Measurements from ENCODE around the gene SPTB. TPM values are rescaled to one million over a fixed set of nuclear protein-coding genes. Genes with fewer than 3 reads are reported as not detected.
A peak's percentile ranks its signal among the peaks of the same experiment; 100 is the strongest.

Gene SPTB
- total RNA-seq, 2 experiments from 2014 or later, result not detected

- peaks cover 16% of the 10 kb centered on the region for H3K27me3 Mint-ChIP-seq
- peaks cover 32% of the 10 kb centered on the region for H3K36me3 Mint-ChIP-seq
- peaks cover 15% of the 10 kb centered on the region for H3K9me3 Mint-ChIP-seq (ENCODE audit: low read depth)
- CTCF ChIA-PET, result no interaction called here
- peaks cover 31% of the 10 kb centered on the region for H3K4me1 Mint-ChIP-seq
- no peak overlapping the region for H3K4me3 Mint-ChIP-seq
- ATAC-seq, result no peak
- no peak overlapping the region for H3K27ac Mint-ChIP-seq
- no peak for DNase-seq
These were observed 164.5 kb downstream of the SPTB start for GRCh38 chr14:64715146-64715627.

- peaks cover 33% of the 10 kb centered on the region for H3K4me1 Mint-ChIP-seq
- CTCF ChIA-PET, result no interaction called here
- ATAC-seq, result no peak
These were observed 165.2 kb downstream of the SPTB start for GRCh38 chr14:64714432-64715025.

GRCh38 chr14:64713677-64714076, 166.0 kb downstream of the SPTB start:
- H3K4me1 Mint-ChIP-seq, result peaks cover 41% of the 10 kb centered on the region
- CTCF ChIA-PET, result no interaction called here
- peaks cover 16% of the 10 kb centered on the region for H3K27me3 Mint-ChIP-seq
- H3K4me3 Mint-ChIP-seq, result no peak overlapping the region
- peaks cover 35% of the 10 kb centered on the region for H3K36me3 Mint-ChIP-seq
- no peak overlapping the region for H3K27ac Mint-ChIP-seq
- ATAC-seq (no peak), DNase-seq (no peak)
- H3K9me3 Mint-ChIP-seq (ENCODE audit: low read depth), result peaks cover 15% of the 10 kb centered on the region

More at GRCh38 chr14:64714432-64715025, 165.2 kb downstream of the SPTB start:
- DNase-seq, result no peak
- Mint-ChIP-seq H3K9me3 (ENCODE audit: low read depth) (peaks cover 15% of the 10 kb centered on the region), H3K4me3 (no peak overlapping the region), H3K27ac (peak overlapping the region; percentile 35), H3K27me3 (peaks cover 16% of the 10 kb centered on the region), H3K36me3 (peaks cover 35% of the 10 kb centered on the region)

- Mint-ChIP-seq H3K9me3 (ENCODE audit: low read depth) (peaks cover 15% of the 10 kb centered on the region), H3K36me3 (peaks cover 35% of the 10 kb centered on the region), H3K4me3 (no peak overlapping the region), H3K27me3 (peaks cover 28% of the 10 kb centered on the region), H3K4me1 (peaks cover 46% of the 10 kb centered on the region), H3K27ac (no peak overlapping the region)
- no peak for DNase-seq
- CTCF ChIA-PET, result interaction anchor here (1.7 kb wide), 1 partner anchor 11 kb away, joined by 3 read pairs; no protein-coding TSS in a partner anchor
- no peak for ATAC-seq
These were observed 168.7 kb downstream of the SPTB start for GRCh38 chr14:64711039-64711438.

GRCh38 chr14:64709126-64709525, 170.6 kb downstream of the SPTB start:
- no peak for ATAC-seq
- H3K27ac Mint-ChIP-seq, result peak overlapping the region; percentile 86
- CTCF ChIA-PET, result interaction anchor here (1.1 to 6.8 kb wide), 6 partner anchors 12 to 53 kb away, joined by 3 to 45 read pairs (median 6); no protein-coding TSS in a partner anchor
- peak overlapping the region; percentile 58 for H3K4me3 Mint-ChIP-seq
- H3K4me1 Mint-ChIP-seq, result peaks cover 50% of the 10 kb centered on the region
- peaks cover 40% of the 10 kb centered on the region for H3K27me3 Mint-ChIP-seq
- H3K36me3 Mint-ChIP-seq, result peaks cover 29% of the 10 kb centered on the region
- DNase-seq, result no peak
- H3K9me3 Mint-ChIP-seq (ENCODE audit: low read depth), result peaks cover 12% of the 10 kb centered on the region

GRCh38 chr14:64708148-64709004, 171.3 kb downstream of the SPTB start:
- Mint-ChIP-seq H3K36me3 (peaks cover 23% of the 10 kb centered on the region), H3K4me1 (peaks cover 56% of the 10 kb centered on the region), H3K9me3 (ENCODE audit: low read depth) (peaks cover 9% of the 10 kb centered on the region), H3K4me3 (peak overlapping the region; percentile 58), H3K27me3 (peaks cover 43% of the 10 kb centered on the region), H3K27ac (peak overlapping the region; percentile 86)
- ATAC-seq (peak; percentile 59), DNase-seq (peak; percentile 76)
- CTCF ChIA-PET, result interaction anchor here (0.8 to 6.8 kb wide), 6 partner anchors 11 to 53 kb away, joined by 3 to 45 read pairs (median 6); no protein-coding TSS in a partner anchor

GRCh38 chr14:64707661-64708060, 172.0 kb downstream of the SPTB start:
- Mint-ChIP-seq H3K4me1 (peaks cover 62% of the 10 kb centered on the region), H3K27ac (peak overlapping the region; percentile 46), H3K9me3 (ENCODE audit: low read depth) (peaks cover 2% of the 10 kb centered on the region), H3K27me3 (peaks cover 44% of the 10 kb centered on the region), H3K4me3 (peak overlapping the region; percentile 10), H3K36me3 (peaks cover 17% of the 10 kb centered on the region)
- ATAC-seq (no peak), DNase-seq (no peak)
- CTCF ChIA-PET, result interaction anchor here (0.8 to 6.8 kb wide), 3 partner anchors 14 to 54 kb away, joined by 4 to 45 read pairs (median 12); no protein-coding TSS in a partner anchor

- H3K4me3 Mint-ChIP-seq, result no peak overlapping the region
- H3K27ac Mint-ChIP-seq, result no peak overlapping the region
- DNase-seq, result no peak
- no peaks in the 10 kb centered on the region for H3K9me3 Mint-ChIP-seq (ENCODE audit: low read depth)
- H3K27me3 Mint-ChIP-seq, result peaks cover 45% of the 10 kb centered on the region
- ATAC-seq, result no peak
- H3K4me1 Mint-ChIP-seq, result peaks cover 64% of the 10 kb centered on the region
- CTCF ChIA-PET, result interaction anchor here (2.2 to 6.8 kb wide), 3 partner anchors 15 to 55 kb away, joined by 8 to 45 read pairs (median 12); no protein-coding TSS in a partner anchor
- H3K36me3 Mint-ChIP-seq, result peaks cover 10% of the 10 kb centered on the region
These were observed 173.0 kb downstream of the SPTB start for GRCh38 chr14:64706593-64707193.

- peaks cover 49% of the 10 kb centered on the region for H3K27me3 Mint-ChIP-seq
- no peak for ATAC-seq
- peaks cover 9% of the 10 kb centered on the region for H3K36me3 Mint-ChIP-seq
These were observed 173.6 kb downstream of the SPTB start for GRCh38 chr14:64706119-64706592.

GRCh38 chr14:64705381-64706118, 174.2 kb downstream of the SPTB start:
- H3K27me3 Mint-ChIP-seq, result peaks cover 55% of the 10 kb centered on the region
- peak overlapping the region; percentile 67 for H3K4me3 Mint-ChIP-seq
- CTCF ChIA-PET, result interaction anchor here (0.7 to 6.8 kb wide), 4 partner anchors 16 to 56 kb away, joined by 3 to 45 read pairs (median 8); no protein-coding TSS in a partner anchor
- ATAC-seq (no peak), DNase-seq (no peak)
- H3K9me3 Mint-ChIP-seq (ENCODE audit: low read depth), result no peaks in the 10 kb centered on the region
- H3K36me3 Mint-ChIP-seq, result peaks cover 7% of the 10 kb centered on the region
- H3K4me1 Mint-ChIP-seq, result peaks cover 65% of the 10 kb centered on the region
- H3K27ac Mint-ChIP-seq, result peak overlapping the region; percentile 47

More at GRCh38 chr14:64706119-64706592, 173.6 kb downstream of the SPTB start:
- CTCF ChIA-PET, result interaction anchor here (0.7 to 6.8 kb wide), 5 partner anchors 15 to 56 kb away, joined by 3 to 45 read pairs (median 8); no protein-coding TSS in a partner anchor
- H3K9me3 Mint-ChIP-seq (ENCODE audit: low read depth), result no peaks in the 10 kb centered on the region
- H3K27ac Mint-ChIP-seq, result no peak overlapping the region
- H3K4me3 Mint-ChIP-seq, result peak overlapping the region; percentile 67
- peaks cover 64% of the 10 kb centered on the region for H3K4me1 Mint-ChIP-seq
- DNase-seq, result no peak

GRCh38 chr14:64704743-64705380, 174.8 kb downstream of the SPTB start:
- Mint-ChIP-seq H3K9me3 (ENCODE audit: low read depth) (no peaks in the 10 kb centered on the region), H3K4me3 (peak overlapping the region; percentile 67), H3K4me1 (peaks cover 65% of the 10 kb centered on the region), H3K27me3 (peaks cover 61% of the 10 kb centered on the region), H3K36me3 (peaks cover 4% of the 10 kb centered on the region), H3K27ac (peak overlapping the region; percentile 47)
- no peak for DNase-seq
- ATAC-seq, result peak; percentile 11
- CTCF ChIA-PET, result interaction anchor here (1.0 to 6.8 kb wide), 4 partner anchors 17 to 55 kb away, joined by 4 to 45 read pairs (median 8); no protein-coding TSS in a partner anchor
